Activated T-helper 1 cell treated with anti-CD3 and anti-CD28 coated beads, Interleukin-2, amount 50 U/mL, for 16 hours (primary cell): ENCODE data around the gene SP2.

Experiments used
- DNase-seq, 2 donors: peaks; one replicate each; pipeline ENCODE4 v3.0.0-alpha.2; 2020; ENCODE audit warnings: low read depth in 1 of 2, low spot score in 1 of 2

The SP2 gene

DNA sequence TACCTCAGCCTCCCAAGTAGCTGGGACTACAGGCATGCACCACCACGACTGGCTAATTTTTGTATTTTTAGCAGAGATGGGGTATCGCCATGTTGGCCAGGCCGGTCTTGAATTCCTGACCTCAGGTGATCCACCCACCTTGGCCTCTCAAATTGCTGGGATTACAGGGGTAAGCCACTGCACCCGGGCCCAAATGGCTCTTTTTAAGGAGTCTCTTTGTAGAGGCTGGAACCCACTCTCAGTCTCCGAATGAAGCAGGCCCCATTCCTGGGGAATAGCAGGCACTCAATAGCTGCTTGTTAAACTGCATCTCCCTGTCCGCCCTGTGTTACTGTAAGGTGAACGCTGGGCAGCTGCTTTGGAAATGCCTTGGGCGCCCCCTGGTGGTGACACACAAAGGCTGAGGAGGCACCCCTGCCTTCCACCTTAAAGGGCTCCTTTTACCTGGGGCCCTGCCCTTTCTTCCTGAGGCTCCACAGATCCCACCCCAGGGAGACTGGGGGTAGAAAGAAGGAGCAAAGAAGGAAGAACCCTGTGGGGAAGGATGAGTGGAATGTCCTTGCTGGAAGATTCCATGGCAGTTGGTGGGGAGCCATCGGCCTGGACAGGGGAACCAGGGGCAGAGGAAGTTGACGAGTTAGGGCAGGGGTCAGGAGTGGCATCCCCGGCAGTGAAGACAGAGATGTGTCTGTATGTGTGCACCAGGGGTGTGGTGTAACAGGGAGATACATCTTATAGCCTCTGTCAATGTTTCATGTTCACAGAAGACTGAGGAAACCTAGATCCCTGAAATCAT lies 6.1 kb upstream of the SP2 start:
- peak; percentile 85 to 95 for DNase-seq

GRCh38 chr17:47891545-47892088 lies 4.4 kb upstream of the SP2 start:
- DNase-seq, result no peak

DNA sequence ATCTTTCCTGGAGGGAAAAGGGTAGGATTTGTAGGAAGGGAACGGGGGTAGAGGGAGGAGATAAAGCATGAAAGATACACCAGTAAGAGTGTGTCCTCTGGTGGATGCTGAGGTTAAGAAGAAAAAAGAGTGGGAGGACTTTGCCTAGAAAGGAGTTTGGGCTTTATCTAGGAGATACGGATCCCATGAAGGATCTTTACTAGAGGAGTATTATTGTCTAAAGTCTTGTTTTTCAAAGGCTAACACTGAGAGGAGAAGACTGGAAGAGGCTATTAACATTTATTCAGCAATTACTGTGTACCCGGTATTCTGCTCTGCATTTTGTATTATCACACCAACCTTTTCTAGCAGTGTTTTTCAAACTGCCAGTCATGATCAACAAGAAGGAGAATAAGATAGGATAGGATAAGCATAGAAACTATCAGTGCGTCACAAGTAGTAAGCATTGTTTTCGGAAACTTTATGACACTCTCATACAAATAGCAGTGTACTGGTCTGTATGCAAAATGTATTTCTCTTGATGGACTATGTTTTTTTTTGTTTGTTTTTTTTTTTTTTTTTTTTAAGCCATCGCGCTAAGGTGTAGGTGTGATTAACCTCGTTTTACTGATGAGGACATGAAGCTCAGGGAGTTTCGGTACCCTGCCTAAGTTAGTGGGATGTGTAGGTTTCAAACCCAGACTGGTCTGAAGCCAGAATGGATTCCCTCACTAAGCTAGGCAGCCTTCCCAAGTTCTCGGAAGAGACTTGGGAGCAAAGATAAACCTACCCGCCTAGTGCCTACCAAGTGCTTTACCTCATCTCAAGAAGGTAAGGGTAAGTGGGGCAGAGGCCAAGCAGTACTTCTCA lies 1.3 kb upstream of the SP2 start:
- no peak for DNase-seq

DNA sequence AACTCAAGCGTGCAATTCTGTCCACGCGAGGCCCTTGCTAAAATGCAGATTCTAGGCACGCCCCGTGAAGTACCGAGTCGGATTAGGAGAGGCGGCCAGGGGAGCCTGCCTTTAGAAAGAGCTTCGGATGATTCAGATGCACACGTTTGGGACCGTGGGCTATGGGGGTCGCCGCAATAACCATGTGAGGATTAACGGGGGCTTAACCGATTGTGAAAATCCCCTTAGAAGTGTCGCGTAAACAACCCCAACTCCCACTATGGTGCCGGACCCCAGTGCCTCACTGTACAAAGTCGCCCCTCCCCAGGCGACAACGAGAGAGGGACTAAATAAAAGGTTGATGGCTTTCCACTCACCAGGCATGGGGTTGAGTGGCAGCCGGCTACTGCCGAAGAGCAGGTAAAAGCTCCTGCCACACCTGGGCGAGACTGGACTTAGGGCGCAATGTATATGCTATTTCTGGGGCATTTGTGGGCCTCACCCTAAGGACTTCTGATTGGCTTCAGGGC lies 635 bp upstream of the SP2 start:
- DNase-seq, result peak in 1 of 2 donors; percentile 3

DNA sequence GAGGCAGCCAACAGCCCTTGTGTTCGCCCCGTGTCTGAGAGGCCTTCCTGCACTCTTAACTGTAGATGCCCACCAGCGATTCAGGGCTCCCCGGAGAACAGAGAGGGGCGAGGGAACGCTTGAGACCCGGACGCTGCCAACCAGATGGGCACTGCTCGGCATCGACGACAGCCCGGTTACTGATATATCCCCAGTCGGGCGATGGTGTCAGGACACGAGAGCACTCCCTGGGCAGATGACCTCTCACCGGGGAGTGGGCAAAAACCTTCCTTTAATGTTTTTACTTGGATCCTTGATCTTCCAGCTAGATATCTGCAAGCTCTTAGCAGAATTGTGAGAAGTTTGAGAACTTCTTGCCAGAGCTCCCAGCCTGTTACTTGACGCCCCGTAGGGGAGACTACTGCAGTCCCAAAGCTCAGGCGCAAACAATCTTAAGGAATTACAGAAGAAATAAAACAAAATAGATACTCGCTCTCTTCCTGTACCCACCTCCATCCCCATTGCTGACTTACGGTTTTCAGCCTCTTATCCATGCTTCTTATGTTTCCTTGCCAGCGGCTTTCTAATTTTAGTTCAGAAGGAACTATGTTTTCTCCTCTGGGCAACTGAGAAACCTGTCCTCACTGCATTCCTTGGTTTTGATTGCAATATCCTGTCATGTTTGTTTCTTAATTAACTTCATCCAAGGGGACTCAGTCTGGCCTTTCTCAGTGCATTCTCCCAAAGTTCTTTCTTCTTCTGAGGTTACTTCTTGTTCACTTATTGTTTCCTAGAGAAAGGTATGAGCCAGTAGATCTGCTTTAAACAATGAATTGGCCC lies 845 bp downstream of the SP2 start:
- DNase-seq, result no peak

- DNase-seq, result no peak
These were observed 1.5 kb downstream of the SP2 start for GRCh38 chr17:47897561-47897960.

- DNase-seq, result no peak
These were observed 2.2 kb downstream of the SP2 start for GRCh38 chr17:47898241-47898640.

- no peak for DNase-seq
These were observed 3.6 kb downstream of the SP2 start for GRCh38 chr17:47899643-47900042.

GRCh38 chr17:47901423-47901822 lies 5.4 kb downstream of the SP2 start:
- no peak for DNase-seq

GRCh38 chr17:47902039-47902744 lies 6.2 kb downstream of the SP2 start:
- DNase-seq, result no peak

DNA sequence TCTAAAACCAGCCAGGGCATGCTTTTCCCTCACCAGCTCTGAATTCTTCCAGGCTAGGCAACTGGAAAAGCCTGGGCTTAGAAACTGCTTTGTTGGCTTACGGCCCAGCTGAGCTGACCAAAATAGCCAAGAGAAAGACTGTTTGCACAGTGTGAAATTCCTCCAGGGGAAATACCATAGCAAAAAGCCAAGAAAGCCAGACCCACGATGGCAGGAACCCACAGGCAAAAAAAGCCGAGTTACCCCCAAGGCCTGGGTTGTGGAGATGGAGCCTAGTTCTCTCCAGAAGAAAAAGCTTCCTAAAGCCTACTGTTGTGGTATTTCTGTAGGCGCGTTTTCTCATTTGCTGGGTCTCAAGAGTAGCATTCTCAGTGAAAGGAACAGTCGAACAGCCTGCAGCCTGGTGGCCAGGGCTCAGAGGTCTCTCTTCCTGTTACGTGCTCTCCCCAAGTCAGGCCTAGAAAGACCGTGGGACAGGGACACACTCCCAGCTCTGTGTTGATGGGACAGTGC lies 9.2 kb downstream of the SP2 start:
- DNase-seq, result no peak

DNA sequence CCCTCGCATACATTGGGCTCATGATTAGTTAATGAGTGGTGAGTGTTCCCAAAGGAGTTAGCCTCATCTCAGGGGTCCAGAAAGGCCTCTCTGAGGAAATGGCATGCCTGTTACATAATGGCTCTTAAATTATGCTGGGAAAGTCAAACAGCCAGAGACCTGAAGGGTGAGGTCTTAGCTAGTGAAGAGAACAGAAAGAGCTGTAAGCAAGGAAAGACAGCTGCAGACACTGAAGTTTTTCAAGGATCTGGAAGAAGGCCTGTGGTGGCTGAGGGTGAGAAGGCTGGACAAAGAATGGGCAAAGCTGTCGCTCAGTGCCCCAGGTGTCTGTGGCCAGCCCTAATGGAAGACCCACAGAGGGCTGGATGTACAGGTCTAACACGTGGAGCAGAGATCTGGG lies 10.4 kb downstream of the SP2 start:
- DNase-seq, result no peak

- DNase-seq, result no peak
These were observed 12.0 kb downstream of the SP2 start for GRCh38 chr17:47907932-47908562.

- no peak for DNase-seq
These were observed 17.0 kb downstream of the SP2 start for GRCh38 chr17:47913050-47913449.

DNA sequence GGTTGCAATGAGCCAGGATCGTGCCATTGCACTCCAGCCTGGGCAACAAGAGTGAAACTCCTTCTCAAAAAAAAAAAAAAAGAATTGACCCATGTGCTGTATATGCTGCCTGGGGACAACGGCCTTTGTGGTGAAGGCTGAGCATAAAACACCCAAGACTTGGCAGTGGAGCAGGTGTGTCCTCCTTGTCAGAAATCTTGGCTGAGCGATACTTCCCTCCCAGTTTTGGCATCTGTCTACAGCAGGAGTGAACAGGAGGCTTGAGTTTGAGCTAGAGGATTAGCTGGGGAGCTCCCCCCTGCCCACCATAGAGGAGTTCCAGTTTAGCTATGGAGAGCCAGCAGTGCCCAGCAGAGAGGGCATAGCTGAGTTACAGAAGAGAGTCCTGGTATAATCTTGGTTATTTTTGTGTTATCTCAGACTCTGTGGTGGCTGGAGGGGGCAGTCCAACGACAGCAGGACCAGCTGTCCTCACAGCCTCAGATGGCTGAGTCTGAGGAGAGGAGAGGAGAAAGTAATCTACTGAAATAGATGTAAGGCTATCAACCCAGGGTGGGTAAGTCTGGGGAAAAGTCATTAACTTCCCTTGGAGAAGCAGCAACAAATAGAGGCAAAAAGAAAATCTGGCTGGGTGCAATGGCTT lies 18.4 kb downstream of the SP2 start:
- DNase-seq, result no peak

DNA sequence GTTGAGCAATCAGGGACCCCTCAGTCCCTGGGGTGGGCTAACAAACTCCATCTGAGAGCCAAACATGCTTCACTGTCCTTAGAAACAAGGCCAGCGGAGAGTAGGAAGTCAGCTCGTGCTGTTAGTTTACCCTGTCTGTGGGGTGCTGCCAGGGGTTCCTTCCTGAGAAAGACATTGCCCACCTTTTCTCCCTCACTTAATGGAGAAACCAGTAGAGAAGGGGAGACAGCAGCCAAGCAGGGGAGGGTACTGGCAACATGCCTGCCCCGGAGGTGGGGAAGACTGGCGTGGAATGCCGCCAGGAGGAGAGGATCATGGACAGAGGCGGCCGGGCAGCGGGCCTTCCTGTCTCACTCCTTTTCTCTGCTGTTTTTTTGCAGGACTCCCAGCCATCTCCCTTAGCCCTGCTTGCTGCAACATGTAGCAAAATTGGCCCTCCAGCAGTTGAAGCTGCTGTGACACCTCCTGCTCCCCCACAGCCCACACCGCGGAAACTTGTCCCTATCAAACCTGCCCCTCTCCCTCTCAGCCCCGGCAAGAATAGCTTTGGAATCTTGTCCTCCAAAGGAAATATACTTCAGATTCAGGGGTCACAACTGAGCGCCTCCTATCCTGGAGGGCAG lies 19.9 kb downstream of the SP2 start:
- DNase-seq, result no peak

- DNase-seq, result no peak
These were observed 20.6 kb downstream of the SP2 start for GRCh38 chr17:47916489-47917208.

- no peak for DNase-seq
These were observed 21.5 kb downstream of the SP2 start for GRCh38 chr17:47917581-47917980.
